Stimulated activated CD8-positive, alpha-beta memory T cell treated with anti-CD3 and anti-CD28 coated beads, Interleukin-15, amount 100 ng/mL, for 4 hours (primary cell): ENCODE results near the gene RALGPS2.
"Not testable (repeated sequence)": the region's sequence is repeated elsewhere in the genome, so short reads cannot be mapped to it uniquely, and the experiment has no call there.

ENCODE experiments used
- DNase-seq, 2 donors: peaks; one replicate each; pipeline ENCODE4 v3.0.0-alpha.2; 2020; ENCODE audit warnings: low read depth in 2 of 2

The RALGPS2 gene

GRCh38 chr1:178724376-178724727 is 692 bp upstream of the RALGPS2 start:
- DNase-seq: no peak

- peak in 1 of 2 donors; percentile 1 for DNase-seq
Observed at GRCh38 chr1:178725466-178726086, 532 bp downstream of the RALGPS2 start.

- DNase-seq: peak in 1 of 2 donors; percentile 27
Observed at GRCh38 chr1:178726087-178726517, 1.1 kb downstream of the RALGPS2 start.

- no peak for DNase-seq
Observed at GRCh38 chr1:178726545-178726944, 1.5 kb downstream of the RALGPS2 start.

- no peak for DNase-seq
Observed at GRCh38 chr1:178727014-178727895, 2.2 kb downstream of the RALGPS2 start.

- DNase-seq: no peak
Observed at GRCh38 chr1:178733972-178734371, 8.9 kb downstream of the RALGPS2 start.

GRCh38 chr1:178738780-178739179 is 13.7 kb downstream of the RALGPS2 start:
- DNase-seq: no peak

GRCh38 chr1:178739285-178740045 is 14.4 kb downstream of the RALGPS2 start:
- no peak for DNase-seq

GRCh38 chr1:178740491-178740890 is 15.4 kb downstream of the RALGPS2 start:
- no peak for DNase-seq

- DNase-seq: no peak
Observed at GRCh38 chr1:178740924-178741323, 15.9 kb downstream of the RALGPS2 start.

- no peak for DNase-seq
Observed at GRCh38 chr1:178743801-178744200, 18.8 kb downstream of the RALGPS2 start.

- DNase-seq: no peak
Observed at GRCh38 chr1:178745260-178745659, 20.2 kb downstream of the RALGPS2 start.

- DNase-seq: no peak
Observed at GRCh38 chr1:178746345-178746744, 21.3 kb downstream of the RALGPS2 start.

- DNase-seq: not testable (repeated sequence)
Observed at GRCh38 chr1:178747361-178747760, 22.3 kb downstream of the RALGPS2 start.

- DNase-seq: no peak
Observed at GRCh38 chr1:178749581-178750166, 24.6 kb downstream of the RALGPS2 start.

- no peak for DNase-seq
Observed at GRCh38 chr1:178751046-178751445, 26.0 kb downstream of the RALGPS2 start.

GRCh38 chr1:178752891-178753290 is 27.8 kb downstream of the RALGPS2 start:
- no peak for DNase-seq

- not testable (repeated sequence) for DNase-seq
Observed at GRCh38 chr1:178754655-178755256, 29.7 kb downstream of the RALGPS2 start.

GRCh38 chr1:178768423-178768822 is 43.4 kb downstream of the RALGPS2 start:
- no peak for DNase-seq

GRCh38 chr1:178772952-178773351 is 47.9 kb downstream of the RALGPS2 start:
- no peak for DNase-seq

GRCh38 chr1:178774263-178774662 is 49.2 kb downstream of the RALGPS2 start:
- no peak for DNase-seq

- DNase-seq: no peak
Observed at GRCh38 chr1:178776553-178776952, 51.5 kb downstream of the RALGPS2 start.
